WTC11 (cell line): ENCODE data around the gene FAM120AOS. TPM values are rescaled to one million over a fixed set of nuclear protein-coding genes. Genes with fewer than 3 reads are reported as not detected.

ENCODE experiments used
- ATAC-seq: fragments of 200-7000 bp; cut with Tn5 transposase; 2 replicates; pipeline ENCODE4 v1.10.0; 2021; ENCODE audit warnings: mild to moderate bottlenecking, moderate library complexity
- CTCF ChIA-PET: fragments of 300-600 bp; sonication (Branson Sonifier 250); formaldehyde crosslinking; loops from one replicate; lab custom pipeline; 2021; ENCODE audit warnings: antibody characterized with exemption; lab: Charles Lee
- POLR2A ChIA-PET: fragments of 350-600 bp; sonication (Branson Sonifier 250); formaldehyde crosslinking; loops from one replicate; lab custom pipeline; 2021; ENCODE audit warnings: antibody characterized with exemption; lab: Charles Lee
- DNase-seq: peaks from one replicate; pipeline ENCODE4 v3.0.0; 2021; ENCODE audit warnings: low spot score
- H3K27ac Mint-ChIP-seq: 2 replicates; pipeline ENCODE4 v1.8.0; 2021; ENCODE audit warnings: mixed read lengths
- H3K27me3 Mint-ChIP-seq: 2 replicates; pipeline ENCODE4 v1.8.0; 2021; ENCODE audit warnings: low read depth, mild to moderate bottlenecking, moderate library complexity, mixed read lengths
- H3K36me3 Mint-ChIP-seq: 2 replicates; pipeline ENCODE4 v1.8.0; 2021; ENCODE audit warnings: mixed read lengths
- H3K4me1 Mint-ChIP-seq: 2 replicates; pipeline ENCODE4 v1.8.0; 2022; ENCODE audit warnings: mixed read lengths
- H3K4me3 Mint-ChIP-seq: 2 replicates; pipeline ENCODE4 v1.8.0; 2021; ENCODE audit warnings: mild to moderate bottlenecking, moderate library complexity, mixed read lengths
- H3K9me3 Mint-ChIP-seq: 2 replicates; pipeline ENCODE4 v1.8.0; 2021; ENCODE audit warnings: mixed read lengths
- ESRRA ChIP-seq: sonication (generic); formaldehyde crosslinking; IDR thresholded peaks from 2 replicates; pipeline ENCODE4 v1.8.1; 2022; ENCODE audit warnings: mild to moderate bottlenecking, missing genetic modification reagents, borderline replicate concordance
- ETV6 ChIP-seq: sonication (generic); formaldehyde crosslinking; IDR thresholded peaks from 2 replicates; pipeline ENCODE4 v1.8.1; 2022; ENCODE audit warnings: mild to moderate bottlenecking, missing genetic modification reagents
- FOXJ3 ChIP-seq: sonication (generic); formaldehyde crosslinking; IDR thresholded peaks from 2 replicates; pipeline ENCODE4 v1.9.0; 2021; ENCODE audit warnings: missing genetic modification reagents, mild to moderate bottlenecking, borderline replicate concordance
- GABPB1 ChIP-seq: sonication (generic); formaldehyde crosslinking; IDR thresholded peaks from 2 replicates; pipeline ENCODE4 v1.8.1; 2023; ENCODE audit warnings: mild to moderate bottlenecking, missing genetic modification reagents
- JUN ChIP-seq: sonication (generic); formaldehyde crosslinking; IDR thresholded peaks from 2 replicates; pipeline ENCODE4 v1.8.0; 2023; ENCODE audit warnings: mild to moderate bottlenecking, missing genetic modification reagents
- NFYB ChIP-seq: sonication (generic); formaldehyde crosslinking; conservative IDR thresholded peaks from 2 replicates; pipeline ENCODE4 v1.8.0; 2022; ENCODE audit warnings: low read depth, missing genetic modification reagents
- SP1 ChIP-seq: sonication (generic); formaldehyde crosslinking; conservative IDR thresholded peaks from 2 replicates; pipeline ENCODE4 v1.8.1; 2022; ENCODE audit warnings: missing genetic modification reagents
- TCF7 ChIP-seq: sonication (generic); formaldehyde crosslinking; IDR thresholded peaks from 2 replicates; pipeline ENCODE4 v1.8.0; 2022; ENCODE audit warnings: mild to moderate bottlenecking, low read depth, missing genetic modification reagents, moderate library complexity
- TEAD4 ChIP-seq: sonication (generic); formaldehyde crosslinking; IDR thresholded peaks from 2 replicates; pipeline ENCODE4 v1.8.0; 2022; ENCODE audit warnings: mild to moderate bottlenecking, missing genetic modification reagents
- ZBTB21 ChIP-seq: sonication (generic); formaldehyde crosslinking; IDR thresholded peaks from 2 replicates; pipeline ENCODE4 v1.8.1; 2023; ENCODE audit warnings: mild to moderate bottlenecking, missing genetic modification reagents, borderline replicate concordance
- ZNF138 ChIP-seq: sonication (generic); formaldehyde crosslinking; conservative IDR thresholded peaks from 2 replicates; pipeline ENCODE4 v1.8.1; 2022; ENCODE audit warnings: mild to moderate bottlenecking, moderate library complexity, missing genetic modification reagents
- ZNF219 ChIP-seq: sonication (generic); formaldehyde crosslinking; IDR thresholded peaks from 2 replicates; pipeline ENCODE4 v1.8.0; 2023; ENCODE audit warnings: missing genetic modification reagents, mild to moderate bottlenecking, borderline replicate concordance
- ZNF263 ChIP-seq: sonication (generic); formaldehyde crosslinking; IDR thresholded peaks from 2 replicates; pipeline ENCODE4 v1.8.1; 2022; ENCODE audit warnings: low read depth, mild to moderate bottlenecking, moderate library complexity, missing genetic modification reagents
- ZNF423 ChIP-seq: fragments of 250-450 bp; sonication (Bioruptor Pico); IDR thresholded peaks from 2 replicates; pipeline ENCODE4 v2.1.2; 2022; ENCODE audit warnings: mild to moderate bottlenecking, moderate library complexity
- total RNA-seq: library from RNA; stranded (reverse); gene quantifications from 3 replicates; pipeline ENCODE4 v1.2.3, GENCODE V29; 2021
- TF ChIP-seq, protein P1 (sequence below): sonication (generic); formaldehyde crosslinking; IDR thresholded peaks from 2 replicates; pipeline ENCODE4 v1.8.1; 2023; ENCODE audit warnings: mild to moderate bottlenecking, missing genetic modification reagents
- TF ChIP-seq, protein P2 (sequence below): fragments of 250-450 bp; sonication (Bioruptor Pico); IDR thresholded peaks from 2 replicates; pipeline ENCODE4 v1.9.0; 2021; ENCODE audit warnings: mild to moderate bottlenecking
- TF ChIP-seq, protein P3 (sequence below): fragments of 250-450 bp; sonication (Bioruptor Pico); IDR thresholded peaks from 2 replicates; pipeline ENCODE4 v1.9.0; 2021; ENCODE audit warnings: moderate library complexity, mild to moderate bottlenecking, inconsistent platforms, borderline replicate concordance
- TF ChIP-seq, protein P4 (sequence below): sonication (generic); formaldehyde crosslinking; IDR thresholded peaks from 2 replicates; pipeline ENCODE4 v1.8.1; 2022; ENCODE audit warnings: low read depth, missing genetic modification reagents, borderline replicate concordance
- TF ChIP-seq, protein P5 (sequence below): sonication (generic); formaldehyde crosslinking; IDR thresholded peaks from 2 replicates; pipeline ENCODE4 v1.8.1; 2023; ENCODE audit warnings: mild to moderate bottlenecking, missing genetic modification reagents, moderate library complexity
- TF ChIP-seq, protein P6 (sequence below): sonication (generic); formaldehyde crosslinking; IDR thresholded peaks from 2 replicates; pipeline ENCODE4 v1.8.0; 2022; ENCODE audit warnings: mild to moderate bottlenecking, missing genetic modification reagents
- TF ChIP-seq, protein P7 (sequence below): sonication (generic); formaldehyde crosslinking; conservative IDR thresholded peaks from 2 replicates; pipeline ENCODE4 v1.8.1; 2023; ENCODE audit warnings: mild to moderate bottlenecking, low read depth, missing genetic modification reagents, moderate library complexity

Gene FAM120AOS
- total RNA-seq, 1 experiment from 2014 or later, result 44.4 TPM

DNA sequence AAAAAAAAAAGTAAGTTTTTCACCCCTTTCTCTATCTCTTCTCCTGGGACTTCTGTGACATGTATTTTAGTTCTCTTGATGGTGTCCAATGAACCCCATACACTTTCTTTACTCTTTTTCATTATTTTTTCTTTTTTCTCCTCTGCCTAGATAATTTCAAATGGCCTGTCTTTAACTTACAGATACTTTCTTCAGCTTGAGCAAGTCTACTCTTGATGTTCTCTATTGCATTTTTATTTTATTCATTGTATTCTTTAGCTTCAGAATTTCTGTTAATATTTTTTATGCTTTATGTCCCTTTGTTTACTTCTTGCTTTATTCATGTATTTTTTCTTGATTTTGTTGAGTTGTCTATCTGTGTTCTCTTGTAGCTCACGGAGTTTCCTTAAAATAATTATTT is 34.4 kb downstream of the FAM120AOS start:
- Mint-ChIP-seq H3K36me3 (peaks cover 11% of the 10 kb centered on the region), H3K27ac (no peak overlapping the region), H3K27me3 (peaks cover 9% of the 10 kb centered on the region), H3K4me1 (peaks cover 2% of the 10 kb centered on the region), H3K4me3 (no peak overlapping the region), H3K9me3 (peaks cover 18% of the 10 kb centered on the region)
- TF ChIP-seq ESRRA (no peak), FOXJ3 (CRISPR knock-in tag) (no peak), ZNF263 (CRISPR knock-in tag) (no peak), ZNF219 (CRISPR knock-in tag) (no peak), ZBTB21 (CRISPR knock-in tag) (no peak), GABPB1 (CRISPR knock-in tag) (no peak), ZNF423 (no peak), ZNF138 (no peak)
- TF ChIP-seq, protein P1, sequence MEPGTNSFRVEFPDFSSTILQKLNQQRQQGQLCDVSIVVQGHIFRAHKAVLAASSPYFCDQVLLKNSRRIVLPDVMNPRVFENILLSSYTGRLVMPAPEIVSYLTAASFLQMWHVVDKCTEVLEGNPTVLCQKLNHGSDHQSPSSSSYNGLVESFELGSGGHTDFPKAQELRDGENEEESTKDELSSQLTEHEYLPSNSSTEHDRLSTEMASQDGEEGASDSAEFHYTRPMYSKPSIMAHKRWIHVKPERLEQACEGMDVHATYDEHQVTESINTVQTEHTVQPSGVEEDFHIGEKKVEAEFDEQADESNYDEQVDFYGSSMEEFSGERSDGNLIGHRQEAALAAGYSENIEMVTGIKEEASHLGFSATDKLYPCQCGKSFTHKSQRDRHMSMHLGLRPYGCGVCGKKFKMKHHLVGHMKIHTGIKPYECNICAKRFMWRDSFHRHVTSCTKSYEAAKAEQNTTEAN (CRISPR knock-in tag), result no peak
- TF ChIP-seq, protein P2, sequence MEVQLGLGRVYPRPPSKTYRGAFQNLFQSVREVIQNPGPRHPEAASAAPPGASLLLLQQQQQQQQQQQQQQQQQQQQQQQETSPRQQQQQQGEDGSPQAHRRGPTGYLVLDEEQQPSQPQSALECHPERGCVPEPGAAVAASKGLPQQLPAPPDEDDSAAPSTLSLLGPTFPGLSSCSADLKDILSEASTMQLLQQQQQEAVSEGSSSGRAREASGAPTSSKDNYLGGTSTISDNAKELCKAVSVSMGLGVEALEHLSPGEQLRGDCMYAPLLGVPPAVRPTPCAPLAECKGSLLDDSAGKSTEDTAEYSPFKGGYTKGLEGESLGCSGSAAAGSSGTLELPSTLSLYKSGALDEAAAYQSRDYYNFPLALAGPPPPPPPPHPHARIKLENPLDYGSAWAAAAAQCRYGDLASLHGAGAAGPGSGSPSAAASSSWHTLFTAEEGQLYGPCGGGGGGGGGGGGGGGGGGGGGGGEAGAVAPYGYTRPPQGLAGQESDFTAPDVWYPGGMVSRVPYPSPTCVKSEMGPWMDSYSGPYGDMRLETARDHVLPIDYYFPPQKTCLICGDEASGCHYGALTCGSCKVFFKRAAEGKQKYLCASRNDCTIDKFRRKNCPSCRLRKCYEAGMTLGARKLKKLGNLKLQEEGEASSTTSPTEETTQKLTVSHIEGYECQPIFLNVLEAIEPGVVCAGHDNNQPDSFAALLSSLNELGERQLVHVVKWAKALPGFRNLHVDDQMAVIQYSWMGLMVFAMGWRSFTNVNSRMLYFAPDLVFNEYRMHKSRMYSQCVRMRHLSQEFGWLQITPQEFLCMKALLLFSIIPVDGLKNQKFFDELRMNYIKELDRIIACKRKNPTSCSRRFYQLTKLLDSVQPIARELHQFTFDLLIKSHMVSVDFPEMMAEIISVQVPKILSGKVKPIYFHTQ (CRISPR knock-in tag), result no peak
- ChIA-PET POLR2A (no interaction called here), CTCF (no interaction called here)
- DNase-seq (no peak), ATAC-seq (no peak)

DNA sequence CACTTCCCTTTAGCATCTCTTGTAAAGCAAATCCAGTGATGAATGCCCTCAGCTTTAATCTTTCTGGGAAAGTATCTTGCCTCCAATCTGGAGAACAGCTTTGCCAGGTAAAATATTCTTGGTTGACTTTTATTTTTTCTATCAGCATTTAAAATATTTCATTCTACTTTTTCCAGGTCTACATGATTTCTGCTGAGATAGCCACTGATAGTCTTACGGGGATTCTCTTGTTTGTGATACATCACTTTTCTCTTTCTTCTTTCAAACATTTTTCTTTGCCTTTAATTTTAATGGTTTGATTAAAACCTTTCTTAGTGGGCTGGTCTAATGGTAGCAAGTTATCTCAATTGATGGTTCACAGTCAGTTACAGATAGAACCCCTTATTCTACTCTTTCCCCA is 35.8 kb downstream of the FAM120AOS start:
- TF ChIP-seq, protein P3, sequence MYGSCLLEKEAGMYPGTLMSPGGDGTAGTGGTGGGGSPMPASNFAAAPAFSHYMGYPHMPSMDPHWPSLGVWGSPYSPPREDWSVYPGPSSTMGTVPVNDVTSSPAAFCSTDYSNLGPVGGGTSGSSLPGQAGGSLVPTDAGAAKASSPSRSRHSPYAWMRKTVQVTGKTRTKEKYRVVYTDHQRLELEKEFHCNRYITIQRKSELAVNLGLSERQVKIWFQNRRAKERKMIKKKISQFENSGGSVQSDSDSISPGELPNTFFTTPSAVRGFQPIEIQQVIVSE, result no peak
- TF ChIP-seq, protein P4, sequence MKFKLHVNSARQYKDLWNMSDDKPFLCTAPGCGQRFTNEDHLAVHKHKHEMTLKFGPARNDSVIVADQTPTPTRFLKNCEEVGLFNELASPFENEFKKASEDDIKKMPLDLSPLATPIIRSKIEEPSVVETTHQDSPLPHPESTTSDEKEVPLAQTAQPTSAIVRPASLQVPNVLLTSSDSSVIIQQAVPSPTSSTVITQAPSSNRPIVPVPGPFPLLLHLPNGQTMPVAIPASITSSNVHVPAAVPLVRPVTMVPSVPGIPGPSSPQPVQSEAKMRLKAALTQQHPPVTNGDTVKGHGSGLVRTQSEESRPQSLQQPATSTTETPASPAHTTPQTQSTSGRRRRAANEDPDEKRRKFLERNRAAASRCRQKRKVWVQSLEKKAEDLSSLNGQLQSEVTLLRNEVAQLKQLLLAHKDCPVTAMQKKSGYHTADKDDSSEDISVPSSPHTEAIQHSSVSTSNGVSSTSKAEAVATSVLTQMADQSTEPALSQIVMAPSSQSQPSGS, result no peak
- TF ChIP-seq, protein P5, sequence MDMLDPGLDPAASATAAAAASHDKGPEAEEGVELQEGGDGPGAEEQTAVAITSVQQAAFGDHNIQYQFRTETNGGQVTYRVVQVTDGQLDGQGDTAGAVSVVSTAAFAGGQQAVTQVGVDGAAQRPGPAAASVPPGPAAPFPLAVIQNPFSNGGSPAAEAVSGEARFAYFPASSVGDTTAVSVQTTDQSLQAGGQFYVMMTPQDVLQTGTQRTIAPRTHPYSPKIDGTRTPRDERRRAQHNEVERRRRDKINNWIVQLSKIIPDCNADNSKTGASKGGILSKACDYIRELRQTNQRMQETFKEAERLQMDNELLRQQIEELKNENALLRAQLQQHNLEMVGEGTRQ (CRISPR knock-in tag), result no peak
- no peak for TF ChIP-seq TCF7
- no peak for TF ChIP-seq SP1
- no peaks in the 10 kb centered on the region for H3K4me1 Mint-ChIP-seq
- DNase-seq (no peak), ATAC-seq (no peak)
- H3K27ac Mint-ChIP-seq, result no peak overlapping the region
- H3K36me3 Mint-ChIP-seq, result peaks cover 11% of the 10 kb centered on the region
- POLR2A ChIA-PET, result no interaction called here
- CTCF ChIA-PET, result no interaction called here
- H3K4me3 Mint-ChIP-seq, result no peak overlapping the region
- H3K27me3 Mint-ChIP-seq, result peaks cover 17% of the 10 kb centered on the region
- peaks cover 31% of the 10 kb centered on the region for H3K9me3 Mint-ChIP-seq

DNA sequence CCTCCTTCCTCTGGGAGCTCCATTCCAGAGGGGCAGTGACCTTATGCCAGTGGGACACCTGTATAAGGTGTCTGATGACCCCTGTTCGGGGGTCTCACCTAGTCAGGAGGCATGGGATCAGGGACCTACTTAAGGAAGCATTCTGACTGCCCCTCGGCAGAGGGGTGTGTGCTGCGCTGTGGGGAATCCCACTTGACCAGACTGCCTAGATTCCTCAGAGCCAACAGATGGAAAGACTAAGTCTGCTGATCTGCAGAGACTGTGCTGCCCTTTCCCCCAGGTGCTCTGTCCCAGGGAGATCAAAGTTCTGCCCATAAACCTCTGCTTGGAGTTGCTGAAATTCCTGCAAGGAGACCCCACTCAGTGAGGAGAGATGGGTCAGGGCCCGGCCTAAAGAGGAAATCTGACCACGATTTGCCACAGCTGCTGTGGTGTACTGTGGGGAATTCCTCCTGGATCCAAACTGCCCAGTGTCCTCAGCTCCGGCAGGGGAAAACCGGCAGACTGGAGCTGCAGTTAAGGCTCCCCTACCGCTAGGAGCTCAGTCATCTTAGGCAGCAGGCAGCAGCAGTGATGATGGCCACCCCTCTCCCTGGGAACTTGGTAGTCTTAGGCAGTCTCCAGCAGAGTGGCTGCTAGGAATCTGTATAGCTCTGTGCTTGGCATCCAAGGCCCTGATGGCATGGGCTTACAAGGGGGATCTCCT is 36.7 kb downstream of the FAM120AOS start:
- ChIA-PET CTCF (no interaction called here), POLR2A (no interaction called here)
- Mint-ChIP-seq H3K36me3 (peaks cover 11% of the 10 kb centered on the region), H3K9me3 (peaks cover 31% of the 10 kb centered on the region), H3K4me3 (no peak overlapping the region), H3K27ac (no peak overlapping the region), H3K4me1 (no peaks in the 10 kb centered on the region), H3K27me3 (peaks cover 17% of the 10 kb centered on the region)
- ATAC-seq (no peak), DNase-seq (no peak)
- TF ChIP-seq JUN (CRISPR knock-in tag) (no peak), ETV6 (CRISPR knock-in tag) (no peak), SP1 (no peak), TEAD4 (CRISPR knock-in tag) (no peak), NFYB (CRISPR knock-in tag) (no peak), ZNF138 (no peak)
- TF ChIP-seq, protein P6, sequence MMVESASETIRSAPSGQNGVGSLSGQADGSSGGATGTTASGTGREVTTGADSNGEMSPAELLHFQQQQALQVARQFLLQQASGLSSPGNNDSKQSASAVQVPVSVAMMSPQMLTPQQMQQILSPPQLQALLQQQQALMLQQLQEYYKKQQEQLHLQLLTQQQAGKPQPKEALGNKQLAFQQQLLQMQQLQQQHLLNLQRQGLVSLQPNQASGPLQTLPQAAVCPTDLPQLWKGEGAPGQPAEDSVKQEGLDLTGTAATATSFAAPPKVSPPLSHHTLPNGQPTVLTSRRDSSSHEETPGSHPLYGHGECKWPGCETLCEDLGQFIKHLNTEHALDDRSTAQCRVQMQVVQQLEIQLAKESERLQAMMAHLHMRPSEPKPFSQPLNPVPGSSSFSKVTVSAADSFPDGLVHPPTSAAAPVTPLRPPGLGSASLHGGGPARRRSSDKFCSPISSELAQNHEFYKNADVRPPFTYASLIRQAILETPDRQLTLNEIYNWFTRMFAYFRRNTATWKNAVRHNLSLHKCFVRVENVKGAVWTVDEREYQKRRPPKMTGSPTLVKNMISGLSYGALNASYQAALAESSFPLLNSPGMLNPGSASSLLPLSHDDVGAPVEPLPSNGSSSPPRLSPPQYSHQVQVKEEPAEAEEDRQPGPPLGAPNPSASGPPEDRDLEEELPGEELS (CRISPR knock-in tag), result no peak
- TF ChIP-seq, protein P7, sequence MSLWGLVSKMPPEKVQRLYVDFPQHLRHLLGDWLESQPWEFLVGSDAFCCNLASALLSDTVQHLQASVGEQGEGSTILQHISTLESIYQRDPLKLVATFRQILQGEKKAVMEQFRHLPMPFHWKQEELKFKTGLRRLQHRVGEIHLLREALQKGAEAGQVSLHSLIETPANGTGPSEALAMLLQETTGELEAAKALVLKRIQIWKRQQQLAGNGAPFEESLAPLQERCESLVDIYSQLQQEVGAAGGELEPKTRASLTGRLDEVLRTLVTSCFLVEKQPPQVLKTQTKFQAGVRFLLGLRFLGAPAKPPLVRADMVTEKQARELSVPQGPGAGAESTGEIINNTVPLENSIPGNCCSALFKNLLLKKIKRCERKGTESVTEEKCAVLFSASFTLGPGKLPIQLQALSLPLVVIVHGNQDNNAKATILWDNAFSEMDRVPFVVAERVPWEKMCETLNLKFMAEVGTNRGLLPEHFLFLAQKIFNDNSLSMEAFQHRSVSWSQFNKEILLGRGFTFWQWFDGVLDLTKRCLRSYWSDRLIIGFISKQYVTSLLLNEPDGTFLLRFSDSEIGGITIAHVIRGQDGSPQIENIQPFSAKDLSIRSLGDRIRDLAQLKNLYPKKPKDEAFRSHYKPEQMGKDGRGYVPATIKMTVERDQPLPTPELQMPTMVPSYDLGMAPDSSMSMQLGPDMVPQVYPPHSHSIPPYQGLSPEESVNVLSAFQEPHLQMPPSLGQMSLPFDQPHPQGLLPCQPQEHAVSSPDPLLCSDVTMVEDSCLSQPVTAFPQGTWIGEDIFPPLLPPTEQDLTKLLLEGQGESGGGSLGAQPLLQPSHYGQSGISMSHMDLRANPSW, result no peak
